HG02884 (cell line): Measurements from ENCODE around the gene C1orf21.

Source experiments
- ATAC-seq: cut with Tn5 transposase; IDR thresholded peaks from one replicate; pipeline ENCODE4 v1.9.1; 2021; ENCODE audit warnings: mild to moderate bottlenecking, moderate library complexity; ENCODE audit not compliant: unreplicated experiment

Gene C1orf21

DNA sequence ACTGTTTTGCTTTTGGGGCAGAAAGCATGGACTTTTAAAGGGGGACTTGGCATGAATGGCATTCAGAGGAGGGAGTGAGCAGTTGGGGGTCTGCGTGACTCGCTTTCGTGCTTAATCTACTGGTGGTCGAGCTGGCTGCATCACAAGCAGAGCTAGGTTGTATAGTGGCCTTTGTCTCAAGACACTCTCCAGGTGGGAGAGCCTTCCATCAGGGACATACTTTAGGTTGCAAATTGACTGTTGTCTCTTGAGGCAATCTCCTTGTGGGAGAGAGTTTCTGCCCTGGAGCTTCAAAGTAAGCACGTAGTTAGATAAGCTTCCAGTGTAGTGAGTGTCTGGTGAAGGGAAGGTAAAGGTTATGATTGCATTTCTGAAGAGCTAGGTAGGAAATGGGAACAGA lies 93.9 kb downstream of the C1orf21 start:
- no peak for ATAC-seq

GRCh38 chr1:184482136-184482535 lies 95.3 kb downstream of the C1orf21 start:
- ATAC-seq: no peak

GRCh38 chr1:184483101-184483683 lies 96.4 kb downstream of the C1orf21 start:
- no peak for ATAC-seq

DNA sequence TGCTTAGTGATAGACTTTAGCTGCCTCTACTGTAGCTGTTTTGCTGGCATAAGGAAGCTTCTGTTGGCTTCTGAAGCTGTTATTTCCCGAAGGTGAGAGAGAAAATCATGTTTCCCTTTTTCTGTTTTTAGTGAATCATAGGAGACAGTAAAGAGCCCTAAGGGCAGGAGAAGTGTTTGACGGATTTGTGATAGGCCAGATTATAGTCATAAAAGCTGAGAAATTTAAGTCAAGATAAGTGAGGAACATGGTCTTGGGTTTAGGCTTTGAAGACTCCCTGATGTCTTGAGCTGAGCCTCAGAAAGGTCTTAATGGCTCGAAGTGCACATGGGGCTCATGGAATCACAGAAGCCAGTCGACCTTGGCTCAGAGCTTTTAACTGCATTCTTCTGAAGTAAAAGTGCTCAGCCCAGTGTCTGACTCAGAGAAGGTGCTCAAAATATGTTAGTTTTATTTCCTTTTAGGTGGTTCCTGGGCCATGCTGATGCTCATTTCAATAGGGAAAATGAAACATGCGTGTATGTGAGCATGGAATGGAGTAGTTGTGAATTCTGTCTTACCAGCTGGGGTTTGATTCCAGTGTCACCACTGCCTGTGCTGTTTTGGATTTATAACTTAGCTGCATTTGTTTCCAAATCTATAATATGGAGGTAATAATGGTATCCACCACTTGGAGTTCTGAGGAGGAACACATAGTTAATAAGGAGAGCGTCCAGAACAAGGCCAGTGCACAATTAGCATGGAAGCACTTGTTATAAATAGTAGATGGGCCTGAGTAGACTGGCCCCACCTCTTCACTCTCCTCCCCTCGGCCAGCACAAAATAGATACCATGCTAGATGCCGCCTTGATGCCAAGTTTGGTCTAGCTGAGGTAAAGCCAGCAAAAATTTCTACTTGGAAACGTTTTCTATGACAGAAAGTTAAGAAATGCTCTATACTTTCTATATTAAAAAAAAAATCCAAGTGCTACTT lies 99.2 kb downstream of the C1orf21 start:
- ATAC-seq: no peak

DNA sequence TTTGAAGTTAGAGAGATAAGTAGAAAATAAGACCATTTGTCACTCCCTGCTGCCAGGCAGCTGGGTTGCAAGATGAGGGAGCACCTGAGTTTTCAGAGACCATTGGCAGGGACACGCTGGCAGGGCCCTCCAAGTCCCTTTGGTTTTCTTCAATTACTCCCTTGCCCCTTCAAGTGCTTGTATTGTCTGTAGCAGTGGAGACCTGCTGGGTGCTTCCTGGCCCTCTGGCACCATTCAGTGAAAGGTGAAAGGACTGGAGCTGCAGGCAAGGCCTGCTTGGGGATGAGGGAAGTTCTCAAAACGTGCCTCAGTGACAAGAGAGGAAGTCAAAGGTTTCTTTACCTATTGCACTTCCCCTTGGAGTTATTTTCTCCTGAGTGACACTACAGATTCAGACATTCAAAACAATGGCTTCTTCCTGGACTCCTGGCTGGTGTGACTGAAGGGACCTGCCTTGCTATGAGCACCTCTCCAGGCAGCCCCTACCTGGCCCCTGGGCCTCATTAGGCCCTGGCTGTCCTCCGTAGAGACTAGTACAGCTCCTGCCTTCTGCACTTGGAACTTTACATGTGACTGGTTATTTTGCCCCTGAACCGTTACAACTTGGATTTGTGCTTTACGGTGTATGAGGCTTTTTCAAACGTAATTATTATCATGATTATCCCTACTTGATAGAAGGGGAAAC lies 100.1 kb downstream of the C1orf21 start:
- no peak for ATAC-seq

GRCh38 chr1:184487531-184488193 lies 100.8 kb downstream of the C1orf21 start:
- no peak for ATAC-seq

DNA sequence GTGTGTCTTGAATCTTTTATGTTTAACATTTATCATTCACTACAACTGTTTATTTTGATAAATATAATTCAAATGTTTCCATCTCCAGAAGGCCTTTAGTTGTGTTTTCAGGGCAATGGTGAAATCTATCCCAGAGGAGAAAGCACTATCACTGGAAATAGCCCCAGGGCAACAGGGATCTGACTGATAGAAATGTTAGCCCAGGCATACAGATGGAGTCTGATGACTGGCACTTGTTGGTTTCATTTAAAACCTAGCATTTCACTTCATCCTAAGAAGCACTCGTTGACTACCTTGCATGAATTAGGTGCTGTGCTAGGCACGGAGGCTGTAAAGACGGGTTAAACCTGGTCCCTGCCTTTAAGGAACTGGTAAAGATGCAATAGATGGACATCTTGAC lies 103.1 kb downstream of the C1orf21 start:
- no peak for ATAC-seq

GRCh38 chr1:184492536-184492935 lies 105.7 kb downstream of the C1orf21 start:
- no peak for ATAC-seq

- no peak for ATAC-seq
These were observed 107.2 kb downstream of the C1orf21 start for GRCh38 chr1:184493987-184494388.

- peak; percentile 71 for ATAC-seq
These were observed 108.1 kb downstream of the C1orf21 start for GRCh38 chr1:184494929-184495328.

- ATAC-seq: no peak
These were observed 111.3 kb downstream of the C1orf21 start for GRCh38 chr1:184497959-184498723.

DNA sequence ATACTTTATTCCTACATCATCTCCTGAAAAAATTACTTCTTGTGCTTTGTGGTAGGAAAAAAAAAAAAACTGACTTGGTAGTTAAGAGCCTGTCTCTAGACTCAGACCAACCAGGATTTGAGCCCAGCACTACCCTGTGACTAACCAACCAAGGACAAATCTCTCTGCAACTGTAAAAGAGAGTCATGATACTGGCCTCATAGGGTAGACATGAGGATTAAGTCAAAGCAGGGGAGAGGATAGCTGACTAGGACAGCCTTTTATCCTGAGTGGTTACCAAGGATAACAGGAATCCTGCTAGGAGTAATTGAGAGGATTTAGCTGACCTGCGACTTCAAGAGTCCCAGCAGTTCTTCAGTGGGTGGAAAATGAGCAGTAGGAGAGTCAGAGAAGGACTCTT lies 112.8 kb downstream of the C1orf21 start:
- ATAC-seq: no peak

GRCh38 chr1:184502161-184502560 lies 115.3 kb downstream of the C1orf21 start:
- ATAC-seq: no peak

GRCh38 chr1:184503221-184503749 lies 116.5 kb downstream of the C1orf21 start:
- ATAC-seq: no peak

- ATAC-seq: no peak
These were observed 117.5 kb downstream of the C1orf21 start for GRCh38 chr1:184504040-184504954.

- no peak for ATAC-seq
These were observed 118.1 kb downstream of the C1orf21 start for GRCh38 chr1:184504955-184505338.

GRCh38 chr1:184506481-184506880 lies 119.7 kb downstream of the C1orf21 start:
- no peak for ATAC-seq

DNA sequence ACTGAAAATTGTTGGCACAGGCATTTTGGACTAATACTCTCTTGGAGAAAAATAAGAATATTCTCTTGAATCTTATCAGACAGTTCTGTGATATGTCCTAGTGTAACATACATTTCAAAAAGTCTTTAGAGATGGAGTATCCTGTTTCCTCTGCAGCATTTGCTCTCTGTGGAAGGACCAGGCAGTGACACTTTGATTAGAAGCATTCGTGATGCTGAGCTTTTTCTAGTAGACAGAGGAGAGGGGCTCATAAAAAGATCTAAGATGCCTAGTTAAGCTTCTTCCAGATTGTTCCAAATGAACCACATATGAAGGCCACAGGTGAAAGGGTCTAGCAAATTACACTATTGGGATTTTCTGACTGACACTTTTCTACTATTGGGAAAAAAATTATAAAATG lies 120.3 kb downstream of the C1orf21 start:
- no peak for ATAC-seq

GRCh38 chr1:184507604-184508280 lies 120.9 kb downstream of the C1orf21 start:
- no peak for ATAC-seq
